Subcutaneous adipose tissue (tissue), 4 donors: ENCODE results near the gene NPHP4. TPM values are rescaled to one million over a fixed set of nuclear protein-coding genes. Genes with fewer than 3 reads are reported as not detected.

Experiments
- CTCF ChIP-seq: fragments of 450-650 bp; IDR thresholded peaks from one replicate; pipeline ENCODE4 v1.5.1; 2016; ENCODE audit warnings: low read depth, mild to moderate bottlenecking, control low read depth, antibody characterized with exemption, moderate library complexity
- total RNA-seq, 4 donors: library from RNA; depleted of rRNA; stranded (reverse); fragments of >200 nt; gene quantifications; one replicate each; pipeline ENCODE4 v1.1.0, GENCODE V29; 2016

NPHP4 gene
- total RNA-seq, 4 donors from 2014 or later, result 7.3 to 11.9 (median 9.5) TPM

- TF ChIP-seq CTCF, result no peak
These were observed 164.7 kb downstream of the NPHP4 start for GRCh38 chr1:5827516-5827915.

- TF ChIP-seq CTCF, result no peak
These were observed 165.6 kb downstream of the NPHP4 start for GRCh38 chr1:5826601-5827000.

GRCh38 chr1:5822726-5823125, 169.5 kb downstream of the NPHP4 start:
- TF ChIP-seq CTCF, result no peak

GRCh38 chr1:5822266-5822665, 170.0 kb downstream of the NPHP4 start:
- no peak for TF ChIP-seq CTCF

- no peak for TF ChIP-seq CTCF
These were observed 170.6 kb downstream of the NPHP4 start for GRCh38 chr1:5821540-5822176.

GRCh38 chr1:5820026-5820421, 172.2 kb downstream of the NPHP4 start:
- TF ChIP-seq CTCF, result no peak

- TF ChIP-seq CTCF, result no peak
These were observed 172.7 kb downstream of the NPHP4 start for GRCh38 chr1:5819391-5820025.
